ENCODE data around the gene STPG2. TPM values are rescaled to one million over a fixed set of nuclear protein-coding genes. Genes with fewer than 3 reads are reported as not detected.

STPG2 gene
- total RNA-seq, 2 donors from 2014 or later = 0.77 to 1.1 TPM

DNA sequence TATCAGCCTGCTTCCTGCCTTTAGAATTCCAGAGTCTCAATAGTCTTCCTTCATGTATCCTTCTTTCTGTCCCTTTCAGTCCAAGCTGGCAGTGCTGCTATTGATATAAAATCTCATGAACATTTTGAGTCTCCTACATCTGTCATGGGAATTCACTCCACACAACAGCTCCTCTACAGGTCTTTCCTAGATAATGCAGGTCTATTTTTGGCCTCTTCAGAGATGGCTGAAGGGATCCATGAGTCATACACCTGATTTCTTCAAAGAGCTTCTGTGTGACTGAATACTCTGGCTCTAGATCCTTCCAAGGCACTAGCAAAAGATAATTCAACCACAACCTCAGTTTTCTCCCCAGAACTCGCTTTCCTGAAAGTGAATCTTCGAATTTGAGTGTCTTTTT is 115.4 kb downstream of the STPG2 start:
- Histone ChIP-seq H3K27me3 (replicated peaks; ENCODE audit: insufficient read depth) (no peaks in the 10 kb centered on the region), H3K36me3 (no peaks in the 10 kb centered on the region), H3K4me3 (no peak overlapping the region), H3K4me1 (replicated peaks) (no peaks in the 10 kb centered on the region), H3K9me3 (no peaks in the 10 kb centered on the region), H3K27ac (no peak overlapping the region)
- DNase-seq (ENCODE audit: low spot score) = no peak
- intact Hi-C loops (cut with DNase I) = no loop called here
- WGBS = 75% methylated on average over 2 of the region's 2 CpGs
- TF ChIP-seq POLR2A (IDR thresholded peaks at IDR 0.05) = no peak
- no peak for TF ChIP-seq POLR2AphosphoS5 (IDR thresholded peaks at IDR 0.05)
- TF ChIP-seq, protein P1, sequence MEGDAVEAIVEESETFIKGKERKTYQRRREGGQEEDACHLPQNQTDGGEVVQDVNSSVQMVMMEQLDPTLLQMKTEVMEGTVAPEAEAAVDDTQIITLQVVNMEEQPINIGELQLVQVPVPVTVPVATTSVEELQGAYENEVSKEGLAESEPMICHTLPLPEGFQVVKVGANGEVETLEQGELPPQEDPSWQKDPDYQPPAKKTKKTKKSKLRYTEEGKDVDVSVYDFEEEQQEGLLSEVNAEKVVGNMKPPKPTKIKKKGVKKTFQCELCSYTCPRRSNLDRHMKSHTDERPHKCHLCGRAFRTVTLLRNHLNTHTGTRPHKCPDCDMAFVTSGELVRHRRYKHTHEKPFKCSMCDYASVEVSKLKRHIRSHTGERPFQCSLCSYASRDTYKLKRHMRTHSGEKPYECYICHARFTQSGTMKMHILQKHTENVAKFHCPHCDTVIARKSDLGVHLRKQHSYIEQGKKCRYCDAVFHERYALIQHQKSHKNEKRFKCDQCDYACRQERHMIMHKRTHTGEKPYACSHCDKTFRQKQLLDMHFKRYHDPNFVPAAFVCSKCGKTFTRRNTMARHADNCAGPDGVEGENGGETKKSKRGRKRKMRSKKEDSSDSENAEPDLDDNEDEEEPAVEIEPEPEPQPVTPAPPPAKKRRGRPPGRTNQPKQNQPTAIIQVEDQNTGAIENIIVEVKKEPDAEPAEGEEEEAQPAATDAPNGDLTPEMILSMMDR (IDR thresholded peaks at IDR 0.05) = no peak

DNA sequence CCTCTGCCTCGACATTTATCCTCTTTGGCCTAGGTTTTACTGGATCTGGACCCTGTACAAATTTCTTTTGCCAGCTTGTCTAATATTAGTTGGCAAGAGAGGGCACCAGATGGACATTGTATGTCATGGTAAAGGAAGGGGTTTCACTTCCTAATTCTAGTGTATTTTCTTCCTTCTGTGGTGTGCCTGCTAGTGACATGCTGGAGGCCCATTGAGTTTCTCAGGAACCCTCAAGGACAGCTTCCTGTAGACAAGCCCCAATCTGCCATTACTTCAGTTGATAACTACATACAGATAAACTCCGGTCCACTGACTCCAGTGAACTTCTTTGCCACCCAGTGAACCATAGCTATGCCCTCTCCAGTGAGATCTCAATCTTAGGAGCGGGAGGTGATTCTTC is 116.9 kb downstream of the STPG2 start:
- Histone ChIP-seq H3K4me3 (no peak overlapping the region), H3K27me3 (replicated peaks; ENCODE audit: insufficient read depth) (no peaks in the 10 kb centered on the region), H3K36me3 (no peaks in the 10 kb centered on the region), H3K9me3 (no peaks in the 10 kb centered on the region), H3K4me1 (replicated peaks) (no peaks in the 10 kb centered on the region), H3K27ac (no peak overlapping the region)
- TF ChIP-seq POLR2AphosphoS5 (IDR thresholded peaks at IDR 0.05) (no peak), POLR2A (IDR thresholded peaks at IDR 0.05) (no peak)
- TF ChIP-seq, protein P1 (IDR thresholded peaks at IDR 0.05) = no peak
- intact Hi-C loops (cut with DNase I) = no loop called here
- no peak for DNase-seq (ENCODE audit: low spot score)
- 93% methylated on average over 3 of the region's 3 CpGs for WGBS

- H3K27me3 ChIP-seq (replicated peaks; ENCODE audit: insufficient read depth) = no peaks in the 10 kb centered on the region
- DNase-seq (ENCODE audit: low spot score) = no peak
- H3K9me3 ChIP-seq = no peaks in the 10 kb centered on the region
- no peaks in the 10 kb centered on the region for H3K4me1 ChIP-seq (replicated peaks)
- TF ChIP-seq POLR2AphosphoS5 (IDR thresholded peaks at IDR 0.05) (no peak), POLR2A (IDR thresholded peaks at IDR 0.05) (no peak)
- TF ChIP-seq, protein P1 (IDR thresholded peaks at IDR 0.05) = no peak
- no peak overlapping the region for H3K27ac ChIP-seq
- WGBS = 86% methylated on average over 3 of the region's 3 CpGs
- no peaks in the 10 kb centered on the region for H3K36me3 ChIP-seq
- no peak overlapping the region for H3K4me3 ChIP-seq
- intact Hi-C loops (cut with DNase I) = no loop called here
These were observed 136.4 kb downstream of the STPG2 start for GRCh38 chr4:98006814-98007412.

DNA sequence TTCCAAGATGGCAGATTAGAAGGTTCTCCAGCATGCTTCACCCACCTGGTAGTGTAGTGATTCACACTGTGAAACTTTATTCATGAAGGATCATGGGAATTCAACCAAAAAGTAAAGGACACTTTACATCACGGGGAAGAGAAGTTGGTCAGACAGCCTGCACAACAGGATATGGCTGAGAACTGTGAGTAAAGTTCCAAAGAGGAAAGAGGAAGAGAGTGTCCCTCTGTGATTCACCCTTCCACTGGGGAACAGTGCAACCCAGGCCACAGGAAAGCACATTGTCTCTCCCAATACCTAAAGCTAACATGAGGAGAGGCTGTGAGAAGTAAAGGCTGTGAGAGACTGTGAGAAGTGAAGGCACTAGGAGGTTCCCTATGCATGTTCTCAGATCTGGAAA is 137.2 kb downstream of the STPG2 start:
- intact Hi-C loops (cut with DNase I) = no loop called here
- WGBS = 85% methylated on average over 1 of the region's 1 CpG
- Histone ChIP-seq H3K4me3 (no peak overlapping the region), H3K4me1 (replicated peaks) (no peaks in the 10 kb centered on the region), H3K9me3 (no peaks in the 10 kb centered on the region), H3K36me3 (no peaks in the 10 kb centered on the region), H3K27me3 (replicated peaks; ENCODE audit: insufficient read depth) (no peaks in the 10 kb centered on the region), H3K27ac (no peak overlapping the region)
- DNase-seq (ENCODE audit: low spot score) = no peak
- TF ChIP-seq, protein P1 (IDR thresholded peaks at IDR 0.05) = no peak

- no peak for DNase-seq (ENCODE audit: low spot score)
- no peaks in the 10 kb centered on the region for H3K4me1 ChIP-seq (replicated peaks)
- no peaks in the 10 kb centered on the region for H3K27me3 ChIP-seq (replicated peaks; ENCODE audit: insufficient read depth)
- no peaks in the 10 kb centered on the region for H3K36me3 ChIP-seq
- 86% methylated on average over 2 of the region's 2 CpGs for WGBS
- no peak overlapping the region for H3K27ac ChIP-seq
- H3K9me3 ChIP-seq = no peaks in the 10 kb centered on the region
- TF ChIP-seq, protein P1 (IDR thresholded peaks at IDR 0.05) = no peak
- TF ChIP-seq POLR2AphosphoS5 (IDR thresholded peaks at IDR 0.05) = no peak
- no peak for TF ChIP-seq POLR2A (IDR thresholded peaks at IDR 0.05)
- intact Hi-C loops (cut with DNase I) = no loop called here
- no peak overlapping the region for H3K4me3 ChIP-seq
These were observed 142.3 kb downstream of the STPG2 start for GRCh38 chr4:98000940-98001339.

Measured in prostate gland (tissue), 2 donors.